GM21786 (cell line): ENCODE measurements around the gene LIMS2.

Experiments
- ATAC-seq: cut with Tn5 transposase; IDR thresholded peaks from one replicate; pipeline ENCODE4 v1.9.1; 2021; ENCODE audit not compliant: unreplicated experiment

LIMS2 gene

GRCh38 chr2:127646487-127647241, 28.7 kb downstream of the LIMS2 start:
- ATAC-seq = no peak

GRCh38 chr2:127645395-127646291, 29.7 kb downstream of the LIMS2 start, which contains the start of gene GPR17:
Gene GPR17 (plus strand): TSS chr2:127646153. CDS start chr2:127650736, 4,583 bp downstream.
- ATAC-seq = no peak

GRCh38 chr2:127645026-127645394, 30.3 kb downstream of the LIMS2 start:
- ATAC-seq = no peak

- no peak for ATAC-seq
Observed at GRCh38 chr2:127644066-127645025, 31.0 kb downstream of the LIMS2 start.

- ATAC-seq = no peak
Observed at GRCh38 chr2:127643439-127644065, 31.8 kb downstream of the LIMS2 start.

- no peak for ATAC-seq
Observed at GRCh38 chr2:127642706-127643438, 32.5 kb downstream of the LIMS2 start.

GRCh38 chr2:127641846-127642507, 33.4 kb downstream of the LIMS2 start:
- no peak for ATAC-seq

- ATAC-seq = no peak
Observed at GRCh38 chr2:127641133-127641532, 34.2 kb downstream of the LIMS2 start.

GRCh38 chr2:127640082-127641072, 35.0 kb downstream of the LIMS2 start:
- peak; percentile 46 for ATAC-seq

GRCh38 chr2:127639111-127639474, 36.2 kb downstream of the LIMS2 start:
- ATAC-seq = no peak

- ATAC-seq = no peak
Observed at GRCh38 chr2:127638361-127639110, 36.8 kb downstream of the LIMS2 start.

- ATAC-seq = no peak
Observed at GRCh38 chr2:127637725-127638252, 37.5 kb downstream of the LIMS2 start.

- ATAC-seq = no peak
Observed at GRCh38 chr2:127637236-127637630, 38.1 kb downstream of the LIMS2 start.

GRCh38 chr2:127636248-127637235, 38.8 kb downstream of the LIMS2 start:
- ATAC-seq = no peak

GRCh38 chr2:127635380-127636237, 39.7 kb downstream of the LIMS2 start:
- ATAC-seq = no peak
